ENCODE results near the gene CNOT3.
"Not testable (repeated sequence)": the region's sequence is repeated elsewhere in the genome, so short reads cannot be mapped to it uniquely, and the experiment has no call there.

Gene CNOT3

GRCh38 chr19:54137699-54138488 lies at the start of gene CNOT3:
Gene CNOT3 (plus strand): TSS chr19:54137762. CDS start chr19:54142979, 5,217 bp downstream.
- H2AFZ ChIP-seq (ENCODE audit: low read length, unreplicated experiment), result peak within 1 kb of the TSS; percentile 35
- peak within 1 kb of the TSS; percentile 93 for H3K4me3 ChIP-seq (ENCODE audit: low read depth, low read length)
- H3K27me3 ChIP-seq (ENCODE audit: insufficient read depth, low read length), result no peaks in the 10 kb centered on the region
- H3K4me1 ChIP-seq (ENCODE audit: control insufficient read depth, insufficient read depth, low read length, unreplicated experiment), result no peaks in the 10 kb centered on the region
- H3K79me2 ChIP-seq (ENCODE audit: control insufficient read depth, insufficient read depth, low read length, unreplicated experiment), result peaks cover 47% of the 10 kb centered on the region
- H3K27ac ChIP-seq (ENCODE audit: low read depth, low read length), result peak within 1 kb of the TSS; percentile 77
- no peaks in the 10 kb centered on the region for H3K36me3 ChIP-seq (ENCODE audit: insufficient read depth, low read length)

- H3K4me3 ChIP-seq (ENCODE audit: low read depth, low read length), result no peak overlapping the region
- no peaks in the 10 kb centered on the region for H3K36me3 ChIP-seq (ENCODE audit: insufficient read depth, low read length)
- no peaks in the 10 kb centered on the region for H3K4me1 ChIP-seq (ENCODE audit: control insufficient read depth, insufficient read depth, low read length, unreplicated experiment)
- H2AFZ ChIP-seq (ENCODE audit: low read length, unreplicated experiment), result no peak overlapping the region
- no peaks in the 10 kb centered on the region for H3K79me2 ChIP-seq (ENCODE audit: control insufficient read depth, insufficient read depth, low read length, unreplicated experiment)
- H3K27me3 ChIP-seq (ENCODE audit: insufficient read depth, low read length), result no peaks in the 10 kb centered on the region
- no peak overlapping the region for H3K27ac ChIP-seq (ENCODE audit: low read depth, low read length)
Measured at GRCh38 chr19:54094426-54095000, 43.0 kb upstream of the CNOT3 start.

GRCh38 chr19:54095136-54095858 lies 42.3 kb upstream of the CNOT3 start:
- no peaks in the 10 kb centered on the region for H3K4me1 ChIP-seq (ENCODE audit: control insufficient read depth, insufficient read depth, low read length, unreplicated experiment)
- peak overlapping the region; percentile 86 for H3K4me3 ChIP-seq (ENCODE audit: low read depth, low read length)
- H3K27ac ChIP-seq (ENCODE audit: low read depth, low read length), result no peak overlapping the region
- H3K36me3 ChIP-seq (ENCODE audit: insufficient read depth, low read length), result no peaks in the 10 kb centered on the region
- H3K79me2 ChIP-seq (ENCODE audit: control insufficient read depth, insufficient read depth, low read length, unreplicated experiment), result no peaks in the 10 kb centered on the region
- H2AFZ ChIP-seq (ENCODE audit: low read length, unreplicated experiment), result peak overlapping the region; percentile 83
- no peaks in the 10 kb centered on the region for H3K27me3 ChIP-seq (ENCODE audit: insufficient read depth, low read length)

GRCh38 chr19:54095859-54096616 lies 41.5 kb upstream of the CNOT3 start:
- H3K27me3 ChIP-seq (ENCODE audit: insufficient read depth, low read length); H3K4me1 ChIP-seq (ENCODE audit: control insufficient read depth, insufficient read depth, low read length, unreplicated experiment); H3K36me3 ChIP-seq (ENCODE audit: insufficient read depth, low read length); H3K27ac ChIP-seq (ENCODE audit: low read depth, low read length); H3K79me2 ChIP-seq (ENCODE audit: control insufficient read depth, insufficient read depth, low read length, unreplicated experiment): not testable (repeated sequence)
- Histone ChIP-seq H2AFZ (ENCODE audit: low read length, unreplicated experiment) (peak overlapping the region; percentile 83), H3K4me3 (ENCODE audit: low read depth, low read length) (peak overlapping the region; percentile 86)

- Histone ChIP-seq H3K36me3 (ENCODE audit: insufficient read depth, low read length) (no peaks in the 10 kb centered on the region), H2AFZ (ENCODE audit: low read length, unreplicated experiment) (peak overlapping the region; percentile 81), H3K27ac (ENCODE audit: low read depth, low read length) (no peak overlapping the region), H3K4me3 (ENCODE audit: low read depth, low read length) (peak overlapping the region; percentile 86), H3K27me3 (ENCODE audit: insufficient read depth, low read length) (no peaks in the 10 kb centered on the region), H3K79me2 (ENCODE audit: control insufficient read depth, insufficient read depth, low read length, unreplicated experiment) (no peaks in the 10 kb centered on the region), H3K4me1 (ENCODE audit: control insufficient read depth, insufficient read depth, low read length, unreplicated experiment) (no peaks in the 10 kb centered on the region)
Measured at GRCh38 chr19:54096617-54097106, 40.9 kb upstream of the CNOT3 start.

- Histone ChIP-seq H3K79me2 (ENCODE audit: control insufficient read depth, insufficient read depth, low read length, unreplicated experiment) (peaks cover 12% of the 10 kb centered on the region), H3K4me3 (ENCODE audit: low read depth, low read length) (no peak overlapping the region), H2AFZ (ENCODE audit: low read length, unreplicated experiment) (no peak overlapping the region), H3K4me1 (ENCODE audit: control insufficient read depth, insufficient read depth, low read length, unreplicated experiment) (no peaks in the 10 kb centered on the region), H3K27me3 (ENCODE audit: insufficient read depth, low read length) (no peaks in the 10 kb centered on the region), H3K36me3 (ENCODE audit: insufficient read depth, low read length) (no peaks in the 10 kb centered on the region), H3K27ac (ENCODE audit: low read depth, low read length) (no peak overlapping the region)
Measured at GRCh38 chr19:54099190-54099902, 38.2 kb upstream of the CNOT3 start.

- not testable (repeated sequence) for H3K27ac ChIP-seq (ENCODE audit: low read depth, low read length); H3K27me3 ChIP-seq (ENCODE audit: insufficient read depth, low read length); H3K4me3 ChIP-seq (ENCODE audit: low read depth, low read length); H3K36me3 ChIP-seq (ENCODE audit: insufficient read depth, low read length); H3K4me1 ChIP-seq (ENCODE audit: control insufficient read depth, insufficient read depth, low read length, unreplicated experiment); H2AFZ ChIP-seq (ENCODE audit: low read length, unreplicated experiment)
- peaks cover 14% of the 10 kb centered on the region for H3K79me2 ChIP-seq (ENCODE audit: control insufficient read depth, insufficient read depth, low read length, unreplicated experiment)
Measured at GRCh38 chr19:54099903-54100255, 37.7 kb upstream of the CNOT3 start.

- Histone ChIP-seq H3K4me1 (ENCODE audit: control insufficient read depth, insufficient read depth, low read length, unreplicated experiment) (no peaks in the 10 kb centered on the region), H3K27ac (ENCODE audit: low read depth, low read length) (no peak within 1 kb of the TSS), H3K27me3 (ENCODE audit: insufficient read depth, low read length) (no peaks in the 10 kb centered on the region), H3K36me3 (ENCODE audit: insufficient read depth, low read length) (no peaks in the 10 kb centered on the region), H2AFZ (ENCODE audit: low read length, unreplicated experiment) (no peak within 1 kb of the TSS), H3K4me3 (ENCODE audit: low read depth, low read length) (no peak within 1 kb of the TSS), H3K79me2 (ENCODE audit: control insufficient read depth, insufficient read depth, low read length, unreplicated experiment) (peaks cover 14% of the 10 kb centered on the region)
Measured at GRCh38 chr19:54100561-54100960, 37.0 kb upstream of the CNOT3 start, which contains the start of gene OSCAR. Gene OSCAR (minus strand): TSS chr19:54100803. CDS start chr19:54100792, 11 bp downstream.

GRCh38 chr19:54102421-54103169 lies 35.0 kb upstream of the CNOT3 start, which contains the start of gene NDUFA3:
Gene NDUFA3 (plus strand): TSS chr19:54102855. CDS start chr19:54102879, 24 bp downstream.
- H2AFZ ChIP-seq (ENCODE audit: low read length, unreplicated experiment), result peak within 1 kb of the TSS; percentile 38
- H3K4me1 ChIP-seq (ENCODE audit: control insufficient read depth, insufficient read depth, low read length, unreplicated experiment), result no peaks in the 10 kb centered on the region
- H3K79me2 ChIP-seq (ENCODE audit: control insufficient read depth, insufficient read depth, low read length, unreplicated experiment), result peaks cover 14% of the 10 kb centered on the region
- no peaks in the 10 kb centered on the region for H3K27me3 ChIP-seq (ENCODE audit: insufficient read depth, low read length)
- H3K4me3 ChIP-seq (ENCODE audit: low read depth, low read length), result peak within 1 kb of the TSS; percentile 85
- H3K27ac ChIP-seq (ENCODE audit: low read depth, low read length), result no peak within 1 kb of the TSS
- H3K36me3 ChIP-seq (ENCODE audit: insufficient read depth, low read length), result no peaks in the 10 kb centered on the region

All from ACC112 (cell line).